T-helper 1 cell treated with Interleukin-12 subunit alpha and Interleukin-12 subunit beta and Interleukin-4 antibody, amounts not matched to agents 30 μg/mL and 1 μg/mL, for 36 hours (primary cell): ENCODE data around the gene CTIF.

Experiments
- H3K27ac Mint-ChIP-seq: one replicate; pipeline ENCODE4 v1.8.0; 2021; ENCODE audit warnings: mild to moderate bottlenecking, mixed read lengths
- H3K27me3 Mint-ChIP-seq: one replicate; pipeline ENCODE4 v1.8.0; 2021; ENCODE audit warnings: low read depth, mixed read lengths
- H3K36me3 Mint-ChIP-seq: one replicate; pipeline ENCODE4 v1.8.0; 2021; ENCODE audit warnings: low read depth, mixed read lengths
- H3K4me1 Mint-ChIP-seq: one replicate; pipeline ENCODE4 v1.8.0; 2021; ENCODE audit warnings: low read depth, mixed read lengths
- H3K4me3 Mint-ChIP-seq: one replicate; pipeline ENCODE4 v1.8.0; 2021; ENCODE audit warnings: mild to moderate bottlenecking, moderate library complexity, mixed read lengths
- H3K9me3 Mint-ChIP-seq: one replicate; pipeline ENCODE4 v1.8.0; 2021; ENCODE audit warnings: mixed read lengths

Gene CTIF

DNA sequence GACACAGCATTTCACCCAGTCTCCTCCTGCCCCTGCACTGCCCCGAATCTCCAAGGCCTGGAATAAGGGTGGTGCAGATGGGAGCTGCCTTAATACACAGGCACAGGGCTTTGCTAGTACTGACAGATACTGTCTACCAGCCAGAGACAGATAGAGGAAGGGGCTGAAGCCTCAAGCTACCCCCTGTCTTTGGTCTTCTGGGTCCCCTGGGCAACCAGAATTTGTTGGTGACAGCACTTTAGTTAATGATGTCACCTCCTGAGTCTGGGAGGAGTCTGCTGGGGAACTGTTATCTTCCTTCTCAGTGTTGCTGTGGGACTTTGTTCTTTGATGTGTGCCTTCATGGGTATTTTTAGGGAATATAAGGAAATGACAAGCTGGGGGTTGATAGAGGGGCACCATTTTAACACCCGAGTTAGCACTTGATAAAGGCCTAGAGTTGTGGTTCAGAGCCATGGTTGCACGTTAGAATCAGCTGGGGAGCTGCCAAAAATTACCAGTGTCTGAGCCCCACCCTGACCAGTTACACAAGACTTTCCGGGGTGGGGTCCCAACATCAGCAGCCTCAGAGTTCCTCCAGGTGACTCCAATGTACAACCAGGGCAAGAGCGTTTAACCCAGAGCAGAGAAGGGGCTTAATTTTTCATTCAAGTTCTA, 275.1 kb downstream of the CTIF start:
- Mint-ChIP-seq H3K27ac (peak overlapping the region; percentile 92), H3K4me3 (peak overlapping the region; percentile 41), H3K27me3 (peaks cover 9% of the 10 kb centered on the region), H3K4me1 (peaks cover 44% of the 10 kb centered on the region), H3K36me3 (peaks cover 3% of the 10 kb centered on the region), H3K9me3 (no peaks in the 10 kb centered on the region)

GRCh38 chr18:48814490-48815178, 275.8 kb downstream of the CTIF start:
- Mint-ChIP-seq H3K4me1 (peaks cover 42% of the 10 kb centered on the region), H3K9me3 (no peaks in the 10 kb centered on the region), H3K36me3 (no peaks in the 10 kb centered on the region), H3K27me3 (peaks cover 6% of the 10 kb centered on the region), H3K4me3 (no peak overlapping the region), H3K27ac (peak overlapping the region; percentile 92)

- Mint-ChIP-seq H3K4me3 (no peak overlapping the region), H3K9me3 (no peaks in the 10 kb centered on the region), H3K27me3 (peaks cover 6% of the 10 kb centered on the region), H3K27ac (peak overlapping the region; percentile 92), H3K4me1 (peaks cover 42% of the 10 kb centered on the region), H3K36me3 (no peaks in the 10 kb centered on the region)
These were observed 276.3 kb downstream of the CTIF start for GRCh38 chr18:48815179-48815515.

DNA sequence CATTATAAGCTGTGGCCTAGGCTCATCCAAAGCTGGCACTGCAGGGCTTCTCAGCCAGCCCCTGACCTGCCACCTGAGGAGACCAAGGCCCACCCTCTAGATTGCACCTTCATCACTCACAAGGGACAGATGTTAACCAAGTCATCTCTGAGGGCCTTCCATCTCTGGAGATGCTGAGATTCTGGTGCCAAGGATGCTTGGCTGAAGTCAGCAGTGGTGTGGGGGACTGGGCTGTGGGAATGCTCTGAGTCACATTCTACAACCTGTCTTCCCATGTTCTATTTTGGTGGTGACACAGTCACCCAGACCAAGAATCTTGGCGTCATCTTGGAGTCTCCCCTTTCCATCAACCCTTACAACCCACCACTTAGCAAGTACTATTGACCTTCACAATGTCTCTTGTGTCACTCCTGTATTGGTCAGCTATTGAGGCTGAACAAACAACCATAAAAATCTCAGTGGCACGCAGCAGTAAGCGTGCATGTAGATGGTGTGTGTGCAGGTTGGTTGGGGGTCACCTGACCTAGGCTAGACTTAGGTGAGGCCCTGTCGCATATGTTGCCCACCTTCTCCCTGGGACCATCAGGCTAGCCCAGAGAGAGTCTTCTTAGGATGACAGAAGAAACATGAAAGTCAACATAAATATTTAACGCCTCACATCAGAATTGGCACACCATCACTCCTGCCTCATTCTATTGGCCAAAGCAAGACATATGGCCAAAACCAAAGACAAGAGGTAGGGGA, 276.9 kb downstream of the CTIF start:
- Mint-ChIP-seq H3K27ac (peak overlapping the region; percentile 47), H3K4me1 (peaks cover 47% of the 10 kb centered on the region), H3K4me3 (no peak overlapping the region), H3K27me3 (peaks cover 6% of the 10 kb centered on the region), H3K9me3 (no peaks in the 10 kb centered on the region), H3K36me3 (no peaks in the 10 kb centered on the region)

GRCh38 chr18:48816554-48816953, 277.7 kb downstream of the CTIF start:
- peaks cover 49% of the 10 kb centered on the region for H3K4me1 Mint-ChIP-seq
- H3K36me3 Mint-ChIP-seq: no peaks in the 10 kb centered on the region

DNA sequence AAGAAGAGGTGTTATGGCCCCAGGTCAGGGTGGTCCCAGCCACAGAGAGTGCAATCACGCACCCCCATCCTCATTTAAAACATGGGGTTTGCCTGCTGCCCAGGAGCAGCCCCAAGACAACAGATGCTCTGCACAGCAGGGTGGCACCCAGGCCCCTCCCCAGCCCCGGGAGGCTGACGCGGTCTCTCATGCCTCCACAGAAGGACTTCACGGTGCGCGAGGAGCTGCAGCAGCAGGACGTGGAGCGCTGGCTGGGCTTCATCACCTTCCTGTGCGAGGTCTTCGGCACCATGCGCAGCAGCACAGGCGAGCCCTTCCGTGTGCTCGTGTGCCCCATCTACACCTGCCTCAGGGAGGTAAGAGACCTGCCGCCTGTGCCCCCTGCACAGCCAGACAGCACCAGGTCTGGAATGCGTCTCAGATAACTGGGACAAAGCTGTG, 278.2 kb downstream of the CTIF start:
- peaks cover 6% of the 10 kb centered on the region for H3K27me3 Mint-ChIP-seq
- no peak overlapping the region for H3K4me3 Mint-ChIP-seq
- H3K27ac Mint-ChIP-seq: no peak overlapping the region
- peaks cover 49% of the 10 kb centered on the region for H3K4me1 Mint-ChIP-seq
- no peaks in the 10 kb centered on the region for H3K9me3 Mint-ChIP-seq
- H3K36me3 Mint-ChIP-seq: no peaks in the 10 kb centered on the region

More at GRCh38 chr18:48816554-48816953, 277.7 kb downstream of the CTIF start:
- H3K27me3 Mint-ChIP-seq: peaks cover 6% of the 10 kb centered on the region
- no peak overlapping the region for H3K27ac Mint-ChIP-seq
- H3K9me3 Mint-ChIP-seq: no peaks in the 10 kb centered on the region
- no peak overlapping the region for H3K4me3 Mint-ChIP-seq

DNA sequence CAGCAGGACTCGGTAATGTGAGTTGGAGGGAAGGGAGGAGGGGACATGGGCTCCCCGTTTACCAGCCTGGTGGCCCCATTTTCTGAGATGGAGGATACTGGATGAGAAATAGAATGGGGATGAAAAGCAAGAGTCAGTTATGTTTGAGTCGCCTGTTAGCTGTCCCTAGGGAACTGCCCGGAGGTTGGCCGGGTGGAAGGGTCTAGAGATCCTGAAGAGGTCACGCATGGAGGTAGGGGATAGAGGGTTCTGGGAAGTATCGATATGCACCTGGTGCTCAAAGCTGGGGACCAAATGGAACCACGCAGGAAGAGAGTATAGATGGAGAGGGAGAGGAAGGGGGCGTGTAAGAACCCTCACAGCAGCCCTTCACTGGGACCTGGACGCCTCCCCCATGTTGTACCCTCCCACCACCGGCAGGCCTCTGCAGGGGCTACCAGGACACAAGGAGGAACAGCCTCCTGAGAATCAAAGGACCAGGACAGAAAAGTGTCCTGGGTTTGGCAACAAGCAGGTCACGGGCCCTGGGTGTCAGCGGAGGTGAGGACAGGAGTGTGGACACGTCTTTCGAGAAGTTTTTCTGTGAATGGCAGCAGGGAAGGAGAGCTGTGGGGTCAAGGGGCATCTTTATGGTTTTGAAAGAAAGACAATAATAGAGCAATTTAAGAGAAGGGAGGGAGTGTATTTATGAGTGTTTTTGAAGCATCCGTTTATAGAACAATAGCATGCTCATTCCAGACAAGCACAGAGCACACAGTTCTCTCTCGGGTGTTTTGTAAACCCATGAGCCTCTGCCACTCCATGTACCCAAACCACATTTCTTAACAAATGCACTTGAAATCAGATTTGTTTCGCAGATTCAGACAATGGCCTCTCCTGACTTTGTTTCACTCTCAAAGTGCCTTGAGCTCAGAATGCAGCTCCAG, 279.8 kb downstream of the CTIF start:
- Mint-ChIP-seq H3K27ac (no peak overlapping the region), H3K4me3 (no peak overlapping the region), H3K36me3 (peaks cover 3% of the 10 kb centered on the region)

GRCh38 chr18:48819276-48819675, 280.4 kb downstream of the CTIF start:
- peaks cover 6% of the 10 kb centered on the region for H3K27me3 Mint-ChIP-seq
- H3K4me3 Mint-ChIP-seq: no peak overlapping the region
- no peak overlapping the region for H3K27ac Mint-ChIP-seq
- peaks cover 32% of the 10 kb centered on the region for H3K4me1 Mint-ChIP-seq
- no peaks in the 10 kb centered on the region for H3K9me3 Mint-ChIP-seq
- H3K36me3 Mint-ChIP-seq: peaks cover 3% of the 10 kb centered on the region

More for the DNA sequence above, 279.8 kb downstream of the CTIF start:
- Mint-ChIP-seq H3K4me1 (peaks cover 39% of the 10 kb centered on the region), H3K9me3 (no peaks in the 10 kb centered on the region), H3K27me3 (peaks cover 6% of the 10 kb centered on the region)

- H3K27me3 Mint-ChIP-seq: peaks cover 6% of the 10 kb centered on the region
- H3K4me3 Mint-ChIP-seq: no peak overlapping the region
- H3K27ac Mint-ChIP-seq: no peak overlapping the region
- H3K36me3 Mint-ChIP-seq: peaks cover 3% of the 10 kb centered on the region
- H3K4me1 Mint-ChIP-seq: peaks cover 25% of the 10 kb centered on the region
- no peaks in the 10 kb centered on the region for H3K9me3 Mint-ChIP-seq
These were observed 281.1 kb downstream of the CTIF start for GRCh38 chr18:48819781-48820482.

GRCh38 chr18:48820483-48821250, 281.8 kb downstream of the CTIF start:
- H3K4me1 Mint-ChIP-seq: peaks cover 21% of the 10 kb centered on the region
- H3K27me3 Mint-ChIP-seq: peaks cover 6% of the 10 kb centered on the region
- H3K36me3 Mint-ChIP-seq: peaks cover 3% of the 10 kb centered on the region
- H3K27ac Mint-ChIP-seq: peak overlapping the region; percentile 53
- H3K9me3 Mint-ChIP-seq: no peaks in the 10 kb centered on the region
- H3K4me3 Mint-ChIP-seq: no peak overlapping the region

GRCh38 chr18:48821251-48821590, 282.4 kb downstream of the CTIF start:
- Mint-ChIP-seq H3K27me3 (peaks cover 6% of the 10 kb centered on the region), H3K4me3 (no peak overlapping the region), H3K9me3 (no peaks in the 10 kb centered on the region), H3K4me1 (peaks cover 18% of the 10 kb centered on the region), H3K36me3 (peaks cover 3% of the 10 kb centered on the region), H3K27ac (peak overlapping the region; percentile 53)

DNA sequence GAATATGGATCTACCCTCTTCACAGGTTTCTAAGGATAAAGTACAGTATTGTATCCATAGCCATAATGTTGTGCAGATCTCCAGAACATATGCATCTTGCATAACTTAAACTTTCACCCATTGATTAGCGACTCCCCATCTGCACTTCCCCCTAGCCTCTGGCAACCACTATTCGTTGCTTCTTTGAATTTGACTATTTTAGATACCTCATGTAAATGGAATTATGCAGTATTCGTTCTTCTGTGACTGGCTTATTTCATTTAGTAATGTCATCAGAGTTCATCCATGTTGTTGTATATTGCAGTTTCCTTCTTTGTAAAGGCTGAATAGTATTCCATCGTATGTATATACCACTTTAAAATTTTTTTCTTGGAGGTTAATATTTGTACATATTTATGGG, 283.0 kb downstream of the CTIF start:
- peaks cover 18% of the 10 kb centered on the region for H3K4me1 Mint-ChIP-seq
- no peak overlapping the region for H3K27ac Mint-ChIP-seq
- H3K36me3 Mint-ChIP-seq: peaks cover 4% of the 10 kb centered on the region
- H3K9me3 Mint-ChIP-seq: no peaks in the 10 kb centered on the region
- H3K4me3 Mint-ChIP-seq: no peak overlapping the region
- peaks cover 6% of the 10 kb centered on the region for H3K27me3 Mint-ChIP-seq
